ENCODE results near the gene B4GALT5. TPM values are rescaled to one million over a fixed set of nuclear protein-coding genes. Genes with fewer than 3 reads are reported as not detected.
A peak's percentile ranks its signal among the peaks of the same experiment; 100 is the strongest.

B4GALT5 gene
- total RNA-seq, 1 experiment from 2014 or later = 92.5 TPM

GRCh38 chr20:49685809-49686208 is 27.9 kb downstream of the B4GALT5 start:
- RAD21 ChIA-PET (ENCODE audit: low non-redundant PET in 1 of 2, low total read pairs in 2 of 2, uncharacterized antibody in 2 of 2, unreplicated experiment in 2 of 2) = no interaction called here
- ATAC-seq (0 out of 2 replicates have a peak, but pooled peaks have one; percentile 37), DNase-seq (ENCODE audit: low read depth, low spot score) (no peak)
- Histone ChIP-seq H3K36me3 (ENCODE audit: control insufficient read depth in 1 of 2, insufficient read depth in 2 of 2, low read length in 2 of 2) (no peaks in the 10 kb centered on the region), H3K4me3 (replicated peaks in 1 of 2; ENCODE audit: low read depth in 1 of 2, low read length in 2 of 2) (no peak overlapping the region), H3K9me2 (ENCODE audit: insufficient read depth) (no peaks in the 10 kb centered on the region), H4K20me1 (ENCODE audit: insufficient read depth) (peaks cover 3% of the 10 kb centered on the region; the same call in 1 of the 2 replicates), H2AFZ (ENCODE audit: low read depth, low read length, poor library complexity, severe bottlenecking) (no peak overlapping the region), H3K4me2 (ENCODE audit: low read length) (peak overlapping the region; percentile 36; the same call in 1 of the 2 replicates), H3K79me2 (ENCODE audit: insufficient read depth, low read length) (peaks cover 100% of the 10 kb centered on the region), H3K27me3 (ENCODE audit: insufficient read depth, low read length) (no peaks in the 10 kb centered on the region), H3K4me1 (ENCODE audit: control insufficient read depth in 1 of 2, insufficient read depth in 2 of 2, low read length in 2 of 2) (peaks cover 71 to 86% of the 10 kb centered on the region in 2 experiments), H3K9ac (ENCODE audit: low read length) (no peak overlapping the region), H3K9me3 (ENCODE audit: control insufficient read depth in 1 of 2, insufficient read depth in 1 of 2, low read depth in 1 of 2, low read length in 2 of 2) (no peaks in the 10 kb centered on the region), H3K27ac (ENCODE audit: low read depth, low read length) (peak overlapping the region; percentile 1; the same call in 1 of the 2 replicates)
- POLR2A ChIA-PET = interaction anchor here (0.7 to 1.3 kb wide), 3 partner anchors 8 to 20 kb away, joined by 3 to 5 read pairs (median 3); no protein-coding TSS in a partner anchor
- intact Hi-C loops (cut with micrococcal nuclease) = no loop called here
- peak; percentile 26; the same call in 1 of the 2 replicates for TF ChIP-seq FOSL1 (IDR thresholded peaks at IDR 0.05; ENCODE audit: low read depth)
- 0 out of 2 replicates have a peak, but pooled peaks have one; percentile 26 for TF ChIP-seq CEBPB (IDR thresholded peaks at IDR 0.05; ENCODE audit: low read depth)
- TF ChIP-seq SRF (IDR thresholded peaks at IDR 0.05; ENCODE audit: low read depth) = no peak
- TF ChIP-seq SP1 (IDR thresholded peaks at IDR 0.05; ENCODE audit: low read depth) = 0 out of 2 replicates have a peak, but pooled peaks have one; percentile 32
- no peak for TF ChIP-seq ZBTB33 (IDR thresholded peaks at IDR 0.05; ENCODE audit: extremely low read depth, insufficient replicate concordance, low read length)
- peak; percentile 38; the same call in 1 of the 2 replicates for TF ChIP-seq JUND (IDR thresholded peaks at IDR 0.05)
- BruUV-seq (replicated peaks) = TSS peak; percentile 24
- CTCF ChIA-PET = interaction anchor here (1.2 kb wide), 1 partner anchor 100 kb away, joined by 3 read pairs; no protein-coding TSS in a partner anchor

GRCh38 chr20:49685161-49685601 is 28.5 kb downstream of the B4GALT5 start:
- RAD21 ChIA-PET (ENCODE audit: low non-redundant PET in 1 of 2, low total read pairs in 2 of 2, uncharacterized antibody in 2 of 2, unreplicated experiment in 2 of 2) = no interaction called here
- no peak overlapping the region for H3K9ac ChIP-seq (ENCODE audit: low read length)
- peaks cover 3% of the 10 kb centered on the region; the same call in 1 of the 2 replicates for H4K20me1 ChIP-seq (ENCODE audit: insufficient read depth)
- H3K4me3 ChIP-seq (replicated peaks in 1 of 2; ENCODE audit: low read depth in 1 of 2, low read length in 2 of 2) = no peak overlapping the region
- DNase-seq (ENCODE audit: low read depth, low spot score) = no peak
- no peak for TF ChIP-seq EZH2 (IDR thresholded peaks at IDR 0.05)
- no peak for TF ChIP-seq RAD21 (IDR thresholded peaks at IDR 0.05; ENCODE audit: low read depth)
- no peak for TF ChIP-seq POLR2A (IDR thresholded peaks at IDR 0.05; ENCODE audit: borderline replicate concordance, extremely low read depth, insufficient read depth, insufficient read length)
- CTCF ChIA-PET = no interaction called here
- POLR2A ChIA-PET = interaction anchor here (0.7 to 1.3 kb wide), 3 partner anchors 9 to 21 kb away, joined by 3 to 5 read pairs (median 3); no protein-coding TSS in a partner anchor
- ATAC-seq = no peak
- BruUV-seq (replicated peaks) = no TSS peak
- no peaks in the 10 kb centered on the region for H3K9me2 ChIP-seq (ENCODE audit: insufficient read depth)
- H3K4me2 ChIP-seq (ENCODE audit: low read length) = no peak overlapping the region; the same call in 1 of the 2 replicates
- peaks cover 100% of the 10 kb centered on the region for H3K79me2 ChIP-seq (ENCODE audit: insufficient read depth, low read length)
- H3K36me3 ChIP-seq (ENCODE audit: control insufficient read depth in 1 of 2, insufficient read depth in 2 of 2, low read length in 2 of 2) = no peaks in the 10 kb centered on the region
- intact Hi-C loops (cut with micrococcal nuclease) = no loop called here
- H3K9me3 ChIP-seq (ENCODE audit: control insufficient read depth in 1 of 2, insufficient read depth in 1 of 2, low read depth in 1 of 2, low read length in 2 of 2) = no peaks in the 10 kb centered on the region
- peak overlapping the region; percentile 1; the same call in 1 of the 2 replicates for H3K27ac ChIP-seq (ENCODE audit: low read depth, low read length)
- no peaks in the 10 kb centered on the region for H3K27me3 ChIP-seq (ENCODE audit: insufficient read depth, low read length)
- H3K4me1 ChIP-seq (ENCODE audit: control insufficient read depth in 1 of 2, insufficient read depth in 2 of 2, low read length in 2 of 2) = peaks cover 70 to 86% of the 10 kb centered on the region in 2 experiments
- no peak overlapping the region for H2AFZ ChIP-seq (ENCODE audit: low read depth, low read length, poor library complexity, severe bottlenecking)
